GM18870 (cell line): ENCODE measurements around the gene IRF9.

Experiments
- ATAC-seq: cut with Tn5 transposase; IDR thresholded peaks from one replicate; pipeline ENCODE4 v1.9.1; 2021; ENCODE audit warnings: moderate library complexity; ENCODE audit not compliant: unreplicated experiment

The IRF9 gene, protein sequence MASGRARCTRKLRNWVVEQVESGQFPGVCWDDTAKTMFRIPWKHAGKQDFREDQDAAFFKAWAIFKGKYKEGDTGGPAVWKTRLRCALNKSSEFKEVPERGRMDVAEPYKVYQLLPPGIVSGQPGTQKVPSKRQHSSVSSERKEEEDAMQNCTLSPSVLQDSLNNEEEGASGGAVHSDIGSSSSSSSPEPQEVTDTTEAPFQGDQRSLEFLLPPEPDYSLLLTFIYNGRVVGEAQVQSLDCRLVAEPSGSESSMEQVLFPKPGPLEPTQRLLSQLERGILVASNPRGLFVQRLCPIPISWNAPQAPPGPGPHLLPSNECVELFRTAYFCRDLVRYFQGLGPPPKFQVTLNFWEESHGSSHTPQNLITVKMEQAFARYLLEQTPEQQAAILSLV

DNA sequence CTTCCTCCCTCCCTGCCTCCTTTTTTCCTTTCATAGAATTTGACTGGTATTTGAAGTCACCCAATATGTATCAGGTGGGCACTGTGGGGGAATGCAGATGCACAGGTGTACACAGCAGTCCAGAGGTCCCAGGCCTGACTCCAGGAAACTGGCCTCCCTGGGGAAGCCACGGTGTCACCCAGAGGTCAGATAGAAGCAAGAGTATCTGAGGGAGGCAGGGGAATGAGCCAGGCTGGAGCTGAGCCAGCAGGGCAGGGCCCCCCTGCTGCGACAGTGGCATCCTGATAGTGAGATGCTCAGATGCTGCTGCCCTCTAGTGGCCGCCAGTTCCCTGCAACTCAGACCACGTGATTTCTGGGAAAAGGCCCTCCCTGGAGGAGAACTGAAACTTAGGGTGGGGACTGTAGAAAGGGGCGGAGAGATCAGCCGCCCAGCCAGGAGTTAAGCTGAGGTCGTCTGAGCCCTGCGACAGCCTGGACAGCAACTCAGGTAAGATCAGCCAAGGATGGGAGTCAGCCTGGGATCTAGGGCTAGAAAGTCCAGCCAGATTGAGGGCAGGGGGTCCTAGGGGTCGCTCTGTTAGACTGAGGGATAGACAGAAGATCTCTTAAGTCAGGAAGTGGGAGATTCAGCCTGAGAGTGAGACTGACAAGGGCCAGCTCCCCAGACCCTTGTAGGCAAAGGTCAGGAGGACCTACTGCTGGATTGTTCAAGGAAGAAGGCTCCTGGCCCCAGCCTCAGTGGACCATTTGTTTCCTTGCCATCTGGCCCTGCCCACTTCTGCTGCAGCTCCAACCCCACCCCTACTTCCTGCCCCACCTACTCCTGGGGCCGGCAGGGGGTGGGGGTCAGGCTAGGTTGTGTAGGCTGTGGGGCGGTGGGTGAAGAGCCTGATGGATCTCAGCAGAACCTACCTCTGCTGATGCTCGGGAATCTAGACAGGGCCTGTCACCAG lies at the start of gene IRF9:
TSS of gene IRF9 (plus strand) at position 416 of the 955 bp plus-strand sequence. CDS start 880 bp downstream, outside the sequence.
- ATAC-seq, result peak; percentile 71

DNA sequence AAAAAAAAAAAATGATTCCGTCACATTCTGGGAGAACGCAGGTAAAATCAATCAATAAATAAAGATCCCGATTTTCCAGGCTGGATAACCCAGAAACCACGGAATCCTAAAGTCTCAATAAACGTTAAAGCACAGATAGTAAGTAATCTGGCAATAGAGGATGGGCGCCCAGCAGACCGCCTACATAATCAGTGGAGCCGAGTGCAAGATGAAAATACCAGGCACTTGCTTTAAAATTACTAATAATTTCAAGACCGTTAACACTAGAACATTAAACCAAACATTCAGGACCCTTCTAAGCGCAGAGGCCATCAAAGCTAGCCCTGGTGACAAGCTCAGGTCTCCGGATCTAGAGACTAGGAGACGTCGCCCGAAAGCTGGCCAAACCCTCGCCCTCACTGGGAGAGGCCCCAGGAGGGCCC lies 47.7 kb upstream of the IRF9 start:
- no peak for ATAC-seq

DNA sequence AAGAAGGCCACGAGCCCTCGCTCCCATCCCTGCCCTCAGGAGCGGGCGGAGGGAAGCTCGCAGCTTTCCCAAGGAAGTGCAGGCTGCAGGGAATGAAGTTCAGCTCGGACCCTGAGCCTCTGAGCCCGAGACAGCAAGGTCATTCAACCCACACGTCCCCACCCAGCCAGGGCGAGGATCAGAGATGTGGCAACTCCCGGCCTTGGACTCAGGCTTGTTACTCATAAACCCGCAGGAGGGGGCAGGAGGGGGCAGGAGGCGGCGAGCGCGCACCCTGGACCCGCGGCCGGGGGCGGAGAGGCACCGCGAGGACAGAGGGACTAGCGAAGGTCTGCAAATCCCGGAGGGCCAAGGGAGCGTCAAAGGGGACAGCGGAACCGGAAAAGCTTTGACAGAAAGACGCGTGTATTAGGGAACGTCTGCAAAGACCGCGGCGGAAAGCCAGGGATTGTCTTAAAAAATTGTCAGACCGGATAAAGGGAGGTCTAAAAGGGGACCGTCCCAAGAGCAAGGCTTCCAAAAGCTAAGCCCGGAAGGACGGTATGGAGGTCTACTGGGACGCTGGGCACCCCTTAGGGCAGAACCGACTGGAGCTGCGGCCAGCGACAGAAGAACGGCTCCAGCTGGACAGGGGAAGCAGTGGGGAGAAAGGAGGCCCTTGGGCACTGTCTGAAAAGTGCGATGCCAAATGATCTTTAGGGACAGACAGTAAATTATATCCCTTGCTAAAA lies 47.1 kb upstream of the IRF9 start:
- no peak for ATAC-seq

DNA sequence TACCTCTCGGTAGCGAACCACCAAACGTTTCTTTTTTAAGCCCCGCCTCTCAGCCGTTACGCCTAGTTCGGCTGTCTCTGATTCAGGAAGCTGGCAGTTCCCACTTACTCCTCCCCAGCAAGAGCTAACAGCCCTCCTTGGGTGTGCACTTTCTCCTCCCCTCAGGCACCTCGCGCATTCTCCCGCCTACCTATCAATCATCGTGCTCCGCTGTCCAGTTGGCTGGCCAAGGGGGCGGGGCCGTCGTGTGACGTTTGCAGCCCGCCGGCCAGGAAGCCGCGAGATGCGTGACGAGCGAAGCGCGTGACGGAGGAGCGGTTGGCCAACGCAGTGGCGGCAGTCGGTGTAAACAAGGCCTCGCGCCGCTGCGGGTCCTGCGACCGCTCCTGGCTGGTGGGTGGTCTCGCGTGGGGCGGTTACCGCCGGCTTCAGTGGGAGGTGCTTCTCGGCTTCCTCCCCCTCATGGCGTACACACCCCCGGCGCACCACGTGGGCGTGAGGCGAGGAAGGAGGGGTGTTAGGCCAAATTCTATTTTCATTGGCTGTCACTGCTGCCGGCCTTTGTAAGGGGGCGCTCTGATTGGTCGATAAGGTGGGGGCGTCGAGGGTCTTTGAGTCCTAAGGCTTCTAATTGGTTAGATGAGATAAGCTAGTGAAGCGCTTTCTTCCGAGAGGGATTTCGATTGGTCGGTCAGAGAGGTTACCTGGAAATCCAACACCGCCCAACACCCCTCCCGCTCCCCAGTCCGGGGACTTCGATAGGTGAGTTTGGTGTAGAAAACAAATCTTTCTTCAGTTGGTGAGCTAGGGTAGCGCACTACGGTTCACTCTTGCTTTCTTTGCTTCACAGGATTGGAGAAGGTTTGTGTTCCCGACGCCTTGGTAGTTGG lies 46.3 kb upstream of the IRF9 start, which contains the start of the genes DCAF11 and NRL:
TSS of gene DCAF11 (plus strand) at position 246 of the 890 bp plus-strand sequence. CDS start 818 bp downstream, outside the sequence.
TSS of gene NRL (minus strand) at position 418 of the 890 bp plus-strand sequence. CDS start 32,101 bp downstream, outside the sequence.
- ATAC-seq, result peak; percentile 83

DNA sequence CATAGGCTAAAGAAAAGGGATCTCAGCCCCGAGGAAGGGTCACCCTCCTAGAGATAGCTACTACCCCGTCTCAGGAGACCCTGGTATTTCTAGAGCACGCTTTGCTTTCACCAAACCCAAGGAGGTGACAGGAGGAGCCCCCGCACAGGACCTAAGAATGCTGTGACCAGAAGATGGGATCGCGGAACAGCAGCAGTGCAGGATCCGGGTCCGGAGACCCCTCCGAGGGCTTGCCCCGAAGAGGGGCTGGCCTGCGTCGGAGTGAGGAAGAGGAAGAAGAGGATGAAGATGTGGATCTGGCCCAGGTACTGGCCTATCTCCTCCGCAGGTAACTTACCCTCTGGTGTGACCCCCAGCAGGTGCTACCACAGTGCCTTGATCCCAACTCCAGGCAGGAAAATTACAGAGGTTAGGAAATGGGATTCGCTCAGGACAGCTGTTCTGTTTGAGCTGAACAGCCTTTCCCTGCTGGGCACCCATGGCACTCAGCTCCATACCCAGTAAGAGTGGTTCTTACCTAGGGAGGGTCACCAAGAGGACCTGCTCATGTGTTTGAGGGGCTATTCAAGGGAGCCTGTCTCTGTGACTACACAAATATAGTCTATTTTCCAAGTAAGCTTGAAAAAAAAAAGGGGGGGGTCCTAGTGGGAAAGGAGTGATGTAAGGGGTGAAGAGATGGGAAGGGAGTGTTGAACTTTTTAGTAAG lies 45.5 kb upstream of the IRF9 start:
- ATAC-seq, result no peak

DNA sequence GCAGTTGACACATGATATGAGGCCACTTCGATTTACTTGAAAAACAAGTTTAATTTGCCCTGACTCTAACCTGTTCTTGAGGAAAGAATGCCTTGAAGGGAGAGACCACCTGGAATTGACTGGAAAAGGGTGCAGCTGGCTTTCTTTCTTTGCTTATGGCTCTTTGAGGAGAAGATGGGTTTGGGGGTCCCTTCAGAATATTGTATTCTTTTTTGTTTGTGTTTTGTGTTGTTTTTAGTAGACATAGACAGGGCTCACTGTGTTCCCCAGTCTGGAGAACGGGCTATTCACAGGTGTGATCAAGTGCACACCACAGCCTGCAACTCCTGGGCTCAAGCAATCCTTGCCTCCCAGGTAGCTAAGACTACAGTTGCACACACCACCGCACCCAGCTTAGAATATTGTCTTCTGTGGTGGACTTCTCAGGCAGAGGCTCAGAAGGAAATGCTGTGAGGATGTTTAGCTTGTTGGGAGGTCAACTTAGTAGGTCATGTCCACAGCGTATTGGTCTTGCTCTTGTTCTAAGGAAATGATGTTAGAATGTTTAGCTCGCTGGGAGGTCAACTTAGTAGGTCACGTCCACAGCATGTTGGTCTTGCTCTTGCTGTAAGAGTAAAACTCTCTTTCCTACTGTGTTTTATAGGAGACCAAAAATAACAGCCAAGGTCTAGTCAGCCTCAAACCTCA lies 44.8 kb upstream of the IRF9 start:
- ATAC-seq, result no peak

DNA sequence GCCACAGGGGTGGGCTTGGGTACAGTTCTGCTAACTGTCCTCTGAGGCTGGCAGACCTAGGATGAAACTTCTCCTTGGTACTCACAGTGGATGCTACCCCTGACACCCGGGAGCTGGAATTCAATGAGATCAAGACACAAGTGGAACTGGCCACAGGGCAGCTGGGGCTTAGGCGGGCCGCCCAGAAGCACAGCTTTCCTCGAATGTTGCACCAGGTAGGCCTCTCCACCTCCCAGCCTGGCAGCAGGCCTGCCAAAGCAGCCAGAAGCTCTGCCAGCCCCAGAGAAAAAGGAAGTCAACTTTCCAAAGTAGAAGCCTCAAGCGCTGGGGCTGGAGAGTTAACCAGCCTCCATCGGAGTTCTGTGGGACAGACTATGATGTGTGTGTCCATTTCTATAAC lies 43.9 kb upstream of the IRF9 start:
- no peak for ATAC-seq

DNA sequence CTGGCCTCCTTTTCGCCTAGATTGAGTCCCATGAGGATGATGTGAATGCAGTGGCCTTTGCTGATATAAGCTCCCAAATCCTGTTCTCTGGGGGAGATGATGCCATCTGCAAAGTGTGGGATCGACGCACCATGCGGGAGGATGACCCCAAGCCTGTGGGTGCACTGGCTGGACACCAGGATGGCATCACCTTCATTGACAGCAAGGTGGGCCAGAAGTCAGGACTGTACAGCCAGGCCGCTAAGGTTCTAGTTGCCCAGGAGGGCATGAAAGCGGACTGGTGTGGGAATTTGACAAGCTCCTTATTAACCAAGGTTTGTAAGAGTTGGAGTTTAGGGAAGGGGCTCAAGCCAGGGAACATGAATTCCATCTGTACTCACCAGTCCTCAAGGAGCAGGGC lies 41.4 kb upstream of the IRF9 start:
- no peak for ATAC-seq

DNA sequence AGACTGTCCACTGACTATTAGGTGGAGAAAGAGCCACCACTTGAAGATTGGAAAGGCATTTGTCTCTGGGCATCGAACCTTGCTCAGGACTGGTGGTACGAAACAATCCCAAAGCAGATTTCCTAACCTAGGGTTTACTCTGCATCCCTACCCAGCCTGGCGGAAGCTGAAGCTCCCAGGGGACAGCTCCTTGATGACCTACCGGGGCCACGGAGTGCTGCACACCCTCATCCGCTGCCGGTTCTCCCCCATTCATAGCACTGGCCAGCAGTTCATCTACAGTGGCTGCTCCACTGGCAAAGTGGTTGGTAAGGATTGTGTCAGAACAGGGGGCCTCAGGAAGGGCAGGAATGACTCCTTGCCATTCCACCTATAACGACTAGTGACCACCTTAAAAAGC lies 39.9 kb upstream of the IRF9 start:
- ATAC-seq, result no peak

DNA sequence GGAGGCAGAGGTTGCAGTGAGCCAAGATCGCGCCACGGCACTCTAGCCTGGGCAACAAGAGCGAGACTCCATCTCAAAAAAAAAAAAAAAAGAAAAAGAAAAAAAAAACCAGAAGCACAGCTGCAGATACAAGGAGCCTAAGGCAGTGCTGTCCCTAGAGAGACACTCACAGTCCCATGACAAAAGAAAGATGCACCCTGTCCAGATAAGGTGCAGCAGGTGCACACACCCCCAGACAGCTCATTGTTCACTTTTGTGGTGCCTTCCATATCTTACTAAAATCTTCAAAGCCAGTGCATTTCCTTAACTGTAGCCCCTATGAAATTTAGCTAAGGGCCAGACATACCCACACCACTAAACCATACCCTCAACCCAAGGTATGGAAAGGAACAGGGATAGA lies 38.6 kb upstream of the IRF9 start:
- no peak for ATAC-seq

DNA sequence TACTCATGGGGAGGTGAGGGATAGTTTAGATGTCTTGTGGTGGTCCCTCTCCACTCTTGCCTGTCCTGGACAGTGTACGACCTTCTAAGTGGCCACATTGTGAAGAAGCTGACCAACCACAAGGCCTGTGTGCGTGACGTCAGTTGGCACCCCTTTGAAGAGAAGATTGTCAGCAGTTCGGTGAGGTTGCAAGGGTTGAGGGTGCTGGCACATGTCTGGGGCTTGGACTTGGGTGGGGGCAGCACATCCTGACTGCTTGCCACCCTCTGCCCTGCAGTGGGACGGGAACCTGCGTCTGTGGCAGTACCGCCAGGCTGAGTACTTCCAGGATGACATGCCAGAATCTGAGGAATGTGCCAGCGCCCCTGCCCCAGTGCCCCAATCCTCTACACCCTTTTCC lies 38.2 kb upstream of the IRF9 start:
- no peak for ATAC-seq

DNA sequence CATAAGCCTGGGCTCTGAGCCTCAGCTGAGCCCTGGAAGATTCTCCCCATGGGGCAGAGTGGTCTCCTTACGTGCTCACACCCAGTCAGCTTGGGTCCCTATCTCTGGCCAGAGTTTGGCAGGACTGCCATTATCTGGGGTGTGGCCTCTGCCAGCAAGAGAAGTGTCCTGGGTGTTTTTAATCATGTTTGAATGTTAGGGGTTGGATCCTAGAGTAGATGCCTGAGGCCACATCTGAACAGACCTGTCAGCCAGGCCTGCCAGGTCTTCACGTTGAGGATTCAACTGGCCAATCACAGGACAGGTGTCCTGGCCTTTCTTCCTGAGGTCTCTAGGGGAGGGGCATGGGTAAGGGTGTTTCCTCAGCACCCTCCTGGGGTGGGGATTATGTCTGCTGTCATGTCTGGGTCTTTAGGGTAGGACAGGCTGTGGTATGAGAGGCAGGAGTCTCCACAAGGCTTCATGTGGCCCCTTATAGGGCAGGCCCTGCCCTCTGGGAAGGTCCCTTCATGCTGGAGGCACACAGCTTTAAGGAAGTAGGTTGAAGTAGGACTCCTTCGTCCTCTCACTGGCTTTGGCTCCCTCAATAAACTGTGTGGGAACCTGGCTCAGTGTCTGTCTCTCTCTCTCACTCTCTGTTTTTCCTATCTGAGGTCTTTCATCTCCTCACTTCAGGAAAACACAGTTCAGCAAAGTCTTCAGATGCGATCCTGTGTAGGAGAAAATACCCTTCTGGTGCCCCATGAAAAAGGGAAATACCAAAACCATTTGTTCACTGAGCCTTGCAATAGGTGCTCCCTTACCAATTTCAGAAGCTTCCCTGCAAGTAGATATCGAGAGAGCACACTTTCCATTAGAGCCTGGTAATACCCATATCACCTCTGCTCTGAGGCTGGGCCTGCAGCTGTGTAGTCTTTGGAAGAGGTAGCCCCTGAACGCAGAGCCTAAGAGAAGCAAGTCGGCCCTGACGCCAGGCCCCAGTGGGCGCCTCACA lies 37.3 kb upstream of the IRF9 start:
- peak; percentile 50 for ATAC-seq

DNA sequence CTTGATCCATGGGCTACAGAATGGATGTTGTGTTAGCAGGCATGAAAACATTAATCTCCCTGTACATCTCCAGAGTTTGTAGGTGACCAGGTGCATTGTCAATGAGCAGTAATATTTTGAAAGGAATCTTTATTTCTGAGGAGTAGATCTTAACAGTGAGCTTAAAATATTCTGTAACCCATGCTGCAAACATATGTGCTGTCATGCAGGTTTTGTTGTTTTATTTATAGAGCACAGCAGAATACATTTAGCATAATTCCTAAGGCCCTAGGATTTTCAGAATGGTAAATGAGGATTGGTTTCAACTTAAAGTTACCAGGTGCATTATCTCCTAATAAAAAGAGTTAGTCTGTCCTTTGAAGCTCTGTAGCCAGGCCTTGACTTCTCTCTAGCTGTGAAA lies 34.1 kb upstream of the IRF9 start:
- ATAC-seq, result no peak

DNA sequence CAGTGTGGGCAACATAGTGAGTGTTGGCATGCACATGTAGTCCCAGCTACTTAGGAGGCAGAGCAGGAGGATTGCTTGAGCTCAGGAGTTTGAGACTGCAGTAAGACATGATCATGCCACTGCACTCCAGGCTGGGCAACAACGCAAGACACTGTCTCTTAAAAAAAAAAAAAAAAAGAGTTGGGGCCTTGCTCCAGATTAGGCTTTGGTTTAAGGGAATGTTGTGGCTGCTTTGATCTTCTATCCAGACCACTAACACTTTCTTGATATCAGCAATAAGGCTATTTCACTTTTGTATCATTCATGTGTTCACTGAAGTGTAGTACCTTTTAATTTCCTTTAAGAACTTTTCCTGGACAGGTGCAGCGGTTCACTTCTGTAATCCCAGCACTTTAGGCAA lies 33.4 kb upstream of the IRF9 start:
- ATAC-seq, result no peak

DNA sequence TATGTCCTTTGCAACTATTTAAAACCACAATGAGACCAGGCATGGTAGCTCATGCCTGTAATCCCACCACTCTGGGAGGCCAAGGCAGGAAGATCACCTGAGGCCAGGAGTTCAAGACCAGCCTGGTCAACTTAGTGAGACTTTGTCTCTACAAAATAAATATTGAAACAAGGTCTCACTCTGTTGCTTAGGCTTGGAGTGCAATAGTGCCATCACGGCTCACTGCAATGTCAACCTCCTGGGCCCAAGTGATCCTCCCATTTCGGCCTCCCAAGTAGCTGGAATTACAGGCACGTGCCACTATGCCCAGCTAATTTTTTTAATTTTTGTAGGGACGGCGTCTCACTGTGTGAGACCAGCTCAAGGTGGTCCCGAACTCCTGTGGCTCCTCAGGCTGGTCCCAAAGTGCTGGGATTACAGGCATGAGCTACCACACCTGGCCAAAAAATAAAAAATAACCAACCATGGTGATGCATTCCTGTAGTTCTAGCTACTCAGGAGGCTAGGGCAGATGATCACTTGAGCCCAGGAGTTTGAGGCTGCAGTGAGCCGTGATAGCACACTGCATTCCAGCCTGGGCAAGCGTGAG lies 31.6 kb upstream of the IRF9 start:
- no peak for ATAC-seq

DNA sequence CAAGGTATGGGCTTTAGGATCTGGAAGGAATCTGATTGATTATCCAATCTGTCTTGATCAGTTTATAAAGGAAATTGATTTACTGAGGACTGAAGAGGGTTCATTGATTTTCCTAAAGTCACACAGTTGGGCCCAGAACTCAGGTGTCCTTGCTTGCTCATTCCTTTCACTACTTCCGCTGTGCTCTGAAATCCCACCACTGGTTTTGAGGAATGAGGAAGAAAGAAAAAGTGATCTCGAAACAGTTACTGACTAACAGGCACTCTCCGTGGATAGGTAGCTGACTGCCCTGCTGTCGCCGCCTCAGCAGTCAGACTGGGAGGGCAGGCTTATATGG lies 30.7 kb upstream of the IRF9 start, which contains the start of gene FITM1:
TSS of gene FITM1 (plus strand) at position 280 of the 337 bp plus-strand sequence. CDS start 905 bp downstream, outside the sequence.
- no peak for ATAC-seq
